GM12864 (cell line): Measurements from ENCODE around the gene FLCN.

Source experiments
- DNase-seq: peaks from one replicate; pipeline ENCODE4 v3.0.0-alpha.2; 2011; ENCODE audit warnings: low read depth
- H3K4me3 ChIP-seq: 2 replicates; pipeline ENCODE4 v1.5.1; 2011; ENCODE audit warnings: mild to moderate bottlenecking, low read depth, low read length, control low read depth
- CTCF ChIP-seq: IDR thresholded peaks from 2 replicates; pipeline ENCODE4 v1.5.1; 2011; ENCODE audit warnings: low read depth, mild to moderate bottlenecking, moderate library complexity, low read length, control low read depth, inconsistent platforms; ENCODE audit errors: missing control alignments

Gene FLCN

DNA sequence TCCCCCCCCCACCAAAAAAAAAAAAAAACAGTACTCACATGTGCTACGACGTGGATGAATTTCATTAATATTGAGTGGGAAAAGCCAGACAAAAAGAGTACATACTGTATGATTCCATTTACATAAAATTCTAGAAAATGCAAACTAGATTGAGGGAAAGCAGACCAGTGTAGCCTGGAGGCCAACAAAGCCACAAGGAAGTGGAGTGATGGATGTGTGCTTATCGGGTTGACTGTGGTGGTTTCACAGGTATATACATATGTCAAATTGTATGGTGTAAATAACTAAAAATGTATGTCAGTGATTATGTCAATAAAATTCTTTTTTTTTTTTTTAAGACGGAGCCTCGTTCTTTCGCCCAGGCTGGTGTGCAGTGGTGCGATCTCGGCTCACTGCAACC lies 29.0 kb downstream of the FLCN start:
- H3K4me3 ChIP-seq, result no peak overlapping the region
- TF ChIP-seq CTCF, result no peak

GRCh38 chr17:17206913-17207335 lies 30.0 kb downstream of the FLCN start:
- H3K4me3 ChIP-seq, result no peak overlapping the region
- no peak for DNase-seq
- no peak for TF ChIP-seq CTCF

More for the DNA sequence above, 29.0 kb downstream of the FLCN start:
- DNase-seq, result no peak

- H3K4me3 ChIP-seq, result peak within 1 kb of the TSS; percentile 87
- TF ChIP-seq CTCF, result no peak
Observed at GRCh38 chr17:17206124-17206912, 30.6 kb downstream of the FLCN start, which contains the start of gene PLD6. PLD6 (minus strand) TSS chr17:17206333; CDS start chr17:17206286, 47 bp downstream.

DNA sequence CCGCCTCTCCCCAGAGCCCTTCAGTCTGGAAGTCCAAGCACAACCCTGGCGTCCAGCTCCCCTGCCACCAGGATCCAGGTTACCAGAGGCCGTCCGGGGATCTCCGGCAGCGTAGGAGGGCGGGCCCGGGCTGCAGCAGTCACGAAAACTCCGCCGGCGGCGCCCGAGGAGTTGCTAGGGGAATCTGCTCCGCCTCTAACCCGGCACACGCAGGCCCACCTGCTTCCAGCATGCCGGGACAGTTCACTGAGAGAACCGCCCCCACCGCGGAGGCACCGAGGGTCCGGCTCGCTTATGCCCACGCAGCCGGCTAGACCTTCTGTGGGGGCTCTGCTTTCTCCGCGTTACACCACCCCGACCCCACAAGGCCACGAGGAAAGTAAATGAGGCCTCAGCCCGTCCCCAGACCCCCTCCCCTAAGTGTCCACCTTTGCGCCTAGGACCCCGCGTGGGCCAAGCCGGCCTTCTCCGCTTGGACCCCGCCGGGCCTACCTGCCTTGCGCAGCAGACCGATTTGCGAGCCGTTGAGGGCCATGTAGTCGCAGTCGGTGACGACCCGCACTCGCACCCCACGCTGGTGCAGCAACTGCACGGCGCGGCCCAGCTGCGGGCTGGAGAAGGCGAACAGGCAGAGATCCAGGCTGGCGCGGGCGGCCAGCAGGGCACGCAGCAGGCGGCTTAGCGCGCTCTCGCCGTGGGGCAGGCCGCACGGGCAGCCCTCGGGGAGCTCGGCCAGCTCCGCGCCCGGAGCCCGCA lies 31.4 kb downstream of the FLCN start:
- DNase-seq, result peak; percentile 52
- TF ChIP-seq CTCF, result no peak
- H3K4me3 ChIP-seq, result peak overlapping the region; percentile 87

More at GRCh38 chr17:17206124-17206912, 30.6 kb downstream of the FLCN start, which contains the start of gene PLD6:
- peak; percentile 79 for DNase-seq

- DNase-seq, result no peak
- peak overlapping the region; percentile 87 for H3K4me3 ChIP-seq
- no peak for TF ChIP-seq CTCF
Observed at GRCh38 chr17:17204635-17205231, 32.2 kb downstream of the FLCN start.

DNA sequence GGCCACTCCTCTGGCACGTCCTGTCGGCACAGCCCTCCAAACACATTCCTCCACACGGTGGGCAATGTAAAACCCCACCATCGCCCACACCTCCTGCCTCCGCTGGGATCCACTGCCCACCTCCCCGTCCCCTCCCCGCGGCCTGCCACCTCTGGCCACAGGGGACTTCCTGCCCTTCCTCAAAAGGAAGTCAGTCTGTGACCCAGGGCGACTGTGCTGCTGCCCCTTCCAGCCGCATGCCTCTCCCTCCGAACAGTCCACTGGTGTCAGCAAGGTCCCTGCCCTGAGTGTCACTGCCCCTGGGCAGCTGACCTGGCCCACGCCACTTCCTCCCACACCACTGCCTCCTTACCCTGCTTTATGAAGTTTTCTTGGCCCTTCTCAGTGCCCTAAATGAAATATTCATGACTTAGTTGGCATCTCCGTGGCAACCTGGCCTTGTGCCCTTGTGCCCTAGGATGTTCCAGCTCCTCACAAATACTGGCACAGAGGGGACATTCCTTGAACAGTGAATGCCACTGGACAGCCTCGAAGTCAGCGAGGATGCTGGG lies 32.9 kb downstream of the FLCN start:
- no peak for TF ChIP-seq CTCF
- peak overlapping the region; percentile 87 for H3K4me3 ChIP-seq
- no peak for DNase-seq
